Measurements from ENCODE around the gene MGAM2. TPM values are rescaled to one million over a fixed set of nuclear protein-coding genes. Genes with fewer than 3 reads are reported as not detected.

MGAM2 gene
- total RNA-seq, 6 experiments from 2014 or later, result 0.09 to 4.4 (median 0.25) TPM

DNA sequence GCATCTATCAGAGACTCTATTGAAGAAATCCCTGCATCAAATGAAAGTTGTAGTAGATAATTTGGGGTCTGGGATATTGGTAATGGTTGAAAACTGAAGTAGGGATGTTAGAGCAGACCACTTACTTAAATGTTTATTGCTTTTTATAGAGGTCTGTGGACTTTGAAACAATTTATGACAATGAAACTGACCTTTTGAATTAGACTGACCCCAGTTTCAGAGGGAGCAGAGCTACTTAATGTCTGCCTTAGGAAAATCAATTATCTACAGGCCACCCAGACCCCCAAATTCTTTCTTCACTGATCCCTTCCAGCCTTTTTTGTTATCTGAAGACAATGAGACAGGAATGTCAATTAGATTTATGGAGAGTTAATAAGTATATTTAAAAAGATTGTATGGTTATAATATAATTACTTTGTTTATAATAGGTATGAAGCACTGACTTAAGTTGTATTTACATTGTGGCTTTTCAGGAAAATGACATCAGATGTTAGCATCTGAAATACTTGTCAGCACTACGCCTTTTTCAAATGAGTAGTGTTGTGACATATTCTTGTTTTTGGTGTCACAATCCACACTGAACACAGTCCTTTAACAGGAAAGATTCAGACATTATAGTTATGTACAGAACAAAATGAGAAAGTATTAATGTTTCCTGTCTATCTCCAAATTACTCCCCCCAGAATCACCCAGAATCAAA lies 13.9 kb downstream of the MGAM2 start:
- no peak overlapping the region for H3K4me3 ChIP-seq
- no peak overlapping the region for H3K27ac ChIP-seq
- no peak for TF ChIP-seq CTCF (IDR thresholded peaks at IDR 0.05)
- no peak for TF ChIP-seq POLR2A (IDR thresholded peaks at IDR 0.05)
- ATAC-seq (peak in 1 of 4 donors; percentile 26), DNase-seq (no peak)
- intact Hi-C loops (cut with DNase I), result no loop called here
- WGBS (ENCODE audit: insufficient coverage, low coverage, low lambda C conversion rate, missing lambda C conversion rate), result 88% methylated on average over 1 of the region's 1 CpG
- no peaks in the 10 kb centered on the region for H3K27me3 ChIP-seq
- no peaks in the 10 kb centered on the region for H3K9me3 ChIP-seq
- no peaks in the 10 kb centered on the region for H3K4me1 ChIP-seq
- H3K36me3 ChIP-seq, result no peaks in the 10 kb centered on the region

GRCh38 chr7:142130267-142130666 lies 18.7 kb downstream of the MGAM2 start:
- WGBS (ENCODE audit: insufficient coverage, low coverage, low lambda C conversion rate, missing lambda C conversion rate), result 67% methylated on average over 2 of the region's 2 CpGs
- Histone ChIP-seq H3K27ac (no peak overlapping the region), H3K27me3 (no peaks in the 10 kb centered on the region), H3K4me3 (no peak overlapping the region), H3K36me3 (no peaks in the 10 kb centered on the region), H3K4me1 (peaks cover 0 to 8% (median 3%) of the 10 kb centered on the region in 4 donors), H3K9me3 (no peaks in the 10 kb centered on the region)
- peak in 2 of 4 donors; percentile 56 to 75 for ATAC-seq
- no peak for DNase-seq
- intact Hi-C loops (cut with DNase I), result no loop called here
- no peak for TF ChIP-seq CTCF (IDR thresholded peaks at IDR 0.05)
- TF ChIP-seq POLR2A (IDR thresholded peaks at IDR 0.05), result no peak

- intact Hi-C loops (cut with DNase I), result no loop called here
- Histone ChIP-seq H3K36me3 (no peaks in the 10 kb centered on the region), H3K27ac (no peak overlapping the region), H3K4me3 (no peak overlapping the region), H3K4me1 (peaks cover 0 to 16% (median 3%) of the 10 kb centered on the region in 4 donors), H3K9me3 (no peaks in the 10 kb centered on the region), H3K27me3 (no peaks in the 10 kb centered on the region)
- 87% methylated on average over 4 of the region's 4 CpGs for WGBS (ENCODE audit: insufficient coverage, low coverage, low lambda C conversion rate, missing lambda C conversion rate)
- TF ChIP-seq POLR2A (IDR thresholded peaks at IDR 0.05) (no peak), CTCF (IDR thresholded peaks at IDR 0.05) (no peak)
- ATAC-seq (no peak), DNase-seq (no peak)
Measured at GRCh38 chr7:142131439-142132185, 20.1 kb downstream of the MGAM2 start.

- Histone ChIP-seq H3K27me3 (no peaks in the 10 kb centered on the region), H3K4me3 (no peak overlapping the region), H3K9me3 (no peaks in the 10 kb centered on the region), H3K4me1 (peaks cover 0 to 18% (median 3%) of the 10 kb centered on the region in 4 donors), H3K36me3 (no peaks in the 10 kb centered on the region), H3K27ac (no peak overlapping the region)
- 98% methylated on average over 7 of the region's 8 CpGs for WGBS (ENCODE audit: insufficient coverage, low coverage, low lambda C conversion rate, missing lambda C conversion rate)
- no peak for TF ChIP-seq CTCF (IDR thresholded peaks at IDR 0.05)
- no peak for TF ChIP-seq POLR2A (IDR thresholded peaks at IDR 0.05)
- no peak for DNase-seq
- intact Hi-C loops (cut with DNase I), result no loop called here
- no peak for ATAC-seq
Measured at GRCh38 chr7:142133731-142134148, 22.2 kb downstream of the MGAM2 start.
